Measurements from ENCODE around the gene WASF2.
A peak's percentile ranks its signal among the peaks of the same experiment; 100 is the strongest.

The WASF2 gene

DNA sequence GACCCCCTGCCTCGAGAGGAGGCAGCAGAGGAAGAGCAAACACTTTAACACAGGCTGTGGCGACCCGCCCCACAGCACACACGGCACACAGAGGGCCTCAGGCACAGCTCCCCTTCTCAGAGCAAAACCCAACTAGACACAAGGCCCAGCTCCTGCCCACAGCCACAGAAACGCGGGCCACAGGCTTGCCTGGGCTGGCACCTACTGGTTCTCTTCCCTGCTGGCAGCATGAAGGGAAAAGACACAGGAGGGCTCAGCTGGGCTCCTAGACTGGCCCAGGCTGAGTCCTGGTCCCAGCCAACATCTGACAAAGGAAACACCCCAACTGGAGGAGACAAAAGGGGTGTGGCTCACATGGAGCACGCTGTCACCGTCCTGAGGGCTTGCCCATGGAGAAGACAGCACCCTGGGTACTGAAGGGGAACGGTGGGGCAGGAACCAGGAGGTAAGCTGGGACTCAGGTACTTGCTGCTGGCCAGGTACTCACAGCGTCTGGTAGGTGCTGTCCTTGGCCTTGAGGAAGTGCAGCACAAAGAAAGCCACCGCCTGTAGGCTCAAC, 110.3 kb downstream of the WASF2 start:
- no peak for DNase-seq (ENCODE audit: low read depth in 2 of 2)

DNA sequence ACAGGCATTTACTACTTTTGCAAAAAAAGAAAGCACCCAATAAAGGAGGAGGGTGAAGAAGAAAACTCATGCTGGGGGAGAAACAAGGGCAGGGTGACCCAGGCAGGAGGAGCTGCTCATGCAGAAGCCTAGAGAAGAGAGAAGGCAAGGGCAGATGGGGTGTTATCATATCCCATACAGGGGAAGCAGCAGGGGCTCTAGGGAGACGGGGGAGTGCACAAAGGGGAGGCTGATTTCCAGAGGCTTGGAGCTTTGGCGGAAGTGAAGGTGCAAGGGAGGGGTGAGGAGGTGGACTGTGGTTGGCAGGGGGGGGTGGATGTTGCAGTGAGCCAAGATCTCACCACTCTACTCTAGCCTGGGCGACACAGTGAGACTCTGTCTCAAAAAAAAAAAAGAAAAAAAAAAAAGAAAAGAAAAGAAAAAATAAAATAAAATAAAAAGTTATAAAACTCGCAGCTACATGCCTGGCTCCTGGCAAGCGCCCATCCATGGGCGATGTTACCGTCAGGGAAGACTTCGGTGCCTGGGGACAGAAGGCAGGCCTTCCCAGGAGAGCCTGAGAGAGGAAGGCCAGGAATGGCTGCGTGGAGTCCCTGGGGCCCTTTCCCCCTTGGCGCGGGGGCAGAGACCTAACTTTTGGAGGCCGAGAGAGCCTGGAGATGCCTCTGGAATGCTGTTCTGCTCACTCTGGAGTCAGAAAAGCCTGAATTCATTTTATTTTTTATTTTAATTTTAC, 112.0 kb downstream of the WASF2 start:
- no peak for DNase-seq (ENCODE audit: low read depth in 2 of 2)

DNA sequence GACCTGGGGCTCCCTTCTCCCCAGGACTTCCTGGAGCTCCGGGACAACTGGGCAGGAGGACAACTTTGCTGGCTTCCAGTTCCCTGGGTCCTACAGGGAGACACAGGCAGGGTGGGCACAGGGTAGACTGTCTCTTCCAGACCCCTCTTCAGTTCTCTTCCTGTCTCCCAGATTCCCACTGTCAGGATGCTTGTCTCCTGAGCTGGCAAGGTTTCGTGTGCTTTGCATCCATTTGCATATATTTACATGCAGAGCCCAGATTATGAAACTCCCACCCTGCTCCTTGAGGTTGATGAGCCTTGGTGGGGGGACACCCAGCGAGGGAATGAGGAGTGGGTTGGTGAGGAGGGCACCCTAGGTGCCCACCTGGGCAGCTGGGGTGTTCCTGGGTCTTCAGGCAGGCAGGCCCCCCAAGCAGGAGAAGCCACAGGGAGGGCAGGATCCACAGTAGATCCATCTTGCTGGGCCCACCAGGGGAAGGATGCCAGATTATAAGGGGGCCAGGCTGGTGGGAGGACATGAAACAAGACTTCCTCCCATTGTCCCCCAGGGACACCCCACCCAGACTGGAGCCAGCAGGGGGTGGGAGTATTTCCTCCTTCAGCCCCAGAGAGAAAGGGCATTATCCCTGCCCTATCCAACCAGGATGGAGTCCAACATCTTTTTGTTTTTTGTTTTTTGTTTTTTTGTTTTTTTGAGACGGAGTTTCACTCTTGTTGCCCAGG, 115.4 kb downstream of the WASF2 start, which contains the start of gene FCN3:
TSS of gene FCN3 (minus strand) at position 463 of the 725 bp plus-strand sequence. CDS start at position 457, 6 bp downstream.
- DNase-seq (ENCODE audit: low read depth in 2 of 2): no peak

DNA sequence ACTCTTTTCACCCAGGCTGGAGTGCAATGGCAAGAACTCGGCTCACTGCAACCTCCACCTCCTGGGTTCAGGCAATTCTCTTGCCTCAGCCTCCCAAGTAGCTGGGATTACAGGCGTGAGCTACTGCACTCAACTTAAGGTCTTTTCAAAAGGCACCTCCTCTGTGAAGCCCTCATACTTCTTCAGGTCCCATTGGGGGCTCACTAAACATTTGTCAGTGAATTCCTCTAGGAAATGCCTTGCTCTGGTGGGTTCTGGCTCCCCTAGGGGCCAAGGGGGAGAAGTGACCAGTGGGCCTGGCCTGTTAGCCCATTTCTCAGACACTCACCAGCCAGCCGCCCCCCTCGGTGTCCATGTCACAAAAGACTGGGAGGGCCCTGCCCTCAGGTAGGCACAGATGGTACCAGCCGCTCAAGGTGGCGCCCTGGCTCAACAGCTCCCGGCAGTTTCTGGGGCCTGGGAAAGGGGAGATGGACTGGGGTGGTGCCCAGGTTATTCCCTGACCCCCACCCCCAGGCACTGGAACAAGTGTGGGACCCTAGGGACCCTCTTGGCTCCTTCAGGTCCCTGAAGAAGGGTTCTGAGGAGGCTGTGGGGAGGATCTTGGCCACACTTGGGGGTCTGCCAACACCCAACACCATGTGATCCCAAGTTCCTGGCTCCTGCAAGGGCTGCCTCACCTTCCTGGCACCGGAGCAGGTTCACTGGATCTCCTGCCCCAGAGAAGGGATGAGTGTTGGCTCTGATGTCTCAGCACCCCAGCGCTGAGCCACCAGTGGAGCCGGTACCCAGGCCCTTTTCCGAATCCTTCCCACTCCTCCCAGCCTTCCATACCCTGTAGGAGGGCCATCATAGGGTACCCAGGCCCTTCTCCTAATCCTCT, 116.9 kb downstream of the WASF2 start:
- DNase-seq (ENCODE audit: low read depth in 2 of 2): no peak

DNA sequence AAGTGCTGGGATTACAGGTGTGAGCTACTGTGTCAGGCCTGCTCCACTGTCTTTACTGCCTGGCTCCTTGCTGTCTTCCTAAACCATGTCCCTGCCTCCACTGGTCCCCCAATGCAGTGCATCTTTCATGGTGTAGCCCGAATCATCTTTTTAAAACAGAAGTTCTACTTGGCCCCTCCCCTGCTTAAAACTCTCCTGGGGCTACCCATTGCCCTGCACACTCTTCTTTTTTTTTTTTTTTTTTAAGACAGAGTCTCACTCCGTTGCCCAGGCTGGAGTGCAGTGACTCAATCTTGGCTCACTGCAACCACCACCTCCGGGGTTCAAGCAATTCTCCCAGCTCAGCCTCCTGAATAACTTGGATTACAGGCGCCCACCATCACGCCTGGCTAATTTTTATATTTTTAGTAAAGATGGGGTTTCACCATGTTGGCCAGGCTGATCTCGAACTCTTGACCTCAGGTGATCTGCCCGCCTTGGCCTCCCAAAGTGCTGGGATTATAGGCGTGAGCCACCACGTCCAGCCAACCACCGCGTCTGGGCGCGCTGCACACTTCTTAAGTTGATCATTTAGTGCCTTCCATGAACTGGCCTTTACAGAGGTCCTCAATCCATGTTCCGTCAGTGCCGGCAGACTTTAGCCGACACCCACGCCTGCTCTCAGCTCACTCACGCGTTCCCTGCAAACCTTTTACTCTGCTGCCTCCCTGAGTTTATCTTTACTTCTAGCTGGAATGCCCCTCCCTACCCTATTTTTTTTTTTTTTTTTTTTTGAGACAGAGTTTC, 117.8 kb downstream of the WASF2 start:
- DNase-seq (ENCODE audit: low read depth in 2 of 2): no peak

DNA sequence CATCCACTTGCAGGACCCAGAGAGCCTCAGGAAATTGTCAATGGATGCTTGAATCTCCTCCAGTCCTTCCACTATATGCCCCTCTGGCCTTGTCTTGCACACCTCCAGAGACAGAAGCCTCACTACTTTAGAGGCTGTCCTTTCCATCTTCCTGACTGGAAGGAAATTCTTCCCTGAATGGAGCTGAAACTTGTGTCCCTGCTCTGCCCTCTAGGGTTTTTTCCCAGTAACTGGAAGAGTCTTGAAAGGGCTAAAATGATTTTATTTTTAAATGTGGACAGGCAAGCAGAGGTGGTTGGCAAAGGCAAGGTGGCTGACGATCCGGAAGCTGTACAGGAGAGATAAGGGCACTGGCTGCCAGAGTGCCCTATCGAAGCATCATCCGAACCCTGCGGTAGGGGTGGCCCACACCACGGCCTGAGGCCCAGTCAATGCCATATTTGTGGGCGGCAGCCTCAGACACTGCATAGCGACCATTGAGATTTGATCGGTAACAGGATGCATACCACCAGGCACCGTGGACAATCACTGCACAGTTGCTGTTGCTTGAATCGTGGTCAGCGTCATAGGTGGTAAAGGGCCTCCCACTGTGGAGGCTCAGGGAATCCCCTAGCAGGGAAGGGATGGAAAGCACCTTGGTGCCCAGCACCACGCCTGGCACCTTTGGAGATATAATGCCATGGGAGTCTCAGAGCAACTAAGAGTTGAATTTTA, 120.9 kb downstream of the WASF2 start:
- no peak for DNase-seq (ENCODE audit: low read depth in 2 of 2)

DNA sequence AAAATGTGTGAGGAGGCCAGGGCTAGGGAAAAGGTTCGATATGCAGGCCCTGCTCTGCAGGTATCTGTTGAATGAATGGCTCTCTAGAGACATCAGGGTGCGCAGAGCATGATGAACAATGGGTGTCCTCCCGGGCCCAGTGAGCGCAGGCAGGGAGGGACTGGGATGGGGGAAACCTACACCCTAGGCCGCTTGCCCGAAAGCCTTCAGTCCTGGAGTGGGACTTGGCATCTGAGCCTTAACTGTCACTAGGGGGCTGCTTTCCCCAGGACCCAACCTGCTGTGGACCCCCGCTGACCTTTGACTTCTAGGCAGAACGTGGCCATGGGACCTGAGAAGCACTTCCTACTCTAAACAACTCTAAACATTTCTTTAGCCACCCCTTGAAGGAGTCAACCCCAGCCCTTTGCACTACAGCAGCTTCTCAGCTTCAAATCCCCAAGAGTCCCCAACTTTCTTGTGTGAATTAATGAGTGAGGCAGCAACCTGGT, 122.8 kb downstream of the WASF2 start:
- no peak for DNase-seq (ENCODE audit: low read depth in 2 of 2)

DNA sequence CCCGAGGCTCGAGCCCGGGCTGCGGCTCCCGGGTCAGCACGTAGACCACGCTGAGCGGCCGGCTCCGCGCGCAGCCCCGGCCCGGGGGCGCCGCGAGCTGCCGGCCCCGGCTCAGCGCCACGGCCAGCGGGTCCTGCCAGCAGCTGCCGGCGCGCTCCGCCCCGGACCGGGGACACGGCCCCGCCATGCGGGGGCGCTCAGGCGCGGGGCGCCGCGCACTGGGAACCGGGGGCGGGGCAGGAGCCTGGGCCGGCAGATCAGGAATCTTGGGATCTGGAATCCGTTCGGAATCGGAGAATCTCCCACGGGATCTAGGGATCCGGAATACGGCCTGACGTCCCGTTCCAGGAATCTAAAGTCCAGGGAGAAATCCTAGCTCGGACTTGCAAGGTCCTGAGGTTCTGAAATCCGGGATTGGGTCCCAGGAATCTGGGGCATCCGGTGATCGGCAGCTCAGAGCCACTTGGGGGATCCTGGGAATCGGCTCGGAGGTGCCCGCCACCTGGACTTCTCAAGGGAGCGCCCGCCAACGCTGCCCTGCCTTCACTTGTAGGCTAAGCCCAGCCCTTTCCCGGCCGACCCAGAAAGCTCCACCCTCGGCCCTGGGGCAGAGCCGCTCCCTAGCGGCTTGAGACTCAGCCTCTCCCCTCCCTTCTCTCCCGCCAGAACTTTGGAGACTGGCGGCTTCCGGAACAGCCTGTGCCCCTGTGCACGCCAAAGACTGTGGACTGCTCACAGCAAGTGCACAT, 123.4 kb downstream of the WASF2 start, which contains the start of gene MAP3K6:
TSS of gene MAP3K6 (minus strand) at position 551 of the 749 bp plus-strand sequence. CDS start at position 187, 364 bp downstream.
- no peak for DNase-seq (ENCODE audit: low read depth in 2 of 2)

DNA sequence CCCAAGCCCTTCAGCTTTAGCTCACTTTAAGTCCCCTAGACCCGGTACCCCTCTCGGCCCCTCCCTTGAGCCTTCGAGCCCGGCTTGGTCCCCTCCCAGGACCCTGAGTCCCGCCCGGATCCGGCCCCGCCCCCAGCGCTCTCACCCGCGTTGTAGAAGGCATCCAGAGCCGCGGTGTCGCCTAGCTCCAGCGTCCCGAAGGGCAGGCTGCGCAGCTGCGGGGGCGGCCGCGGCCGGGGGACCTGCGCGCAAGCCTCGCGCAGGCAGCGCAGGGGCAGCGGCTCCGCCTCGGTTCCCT, 123.9 kb downstream of the WASF2 start:
- peak; percentile 40 to 67 for DNase-seq (ENCODE audit: low read depth in 2 of 2)

DNA sequence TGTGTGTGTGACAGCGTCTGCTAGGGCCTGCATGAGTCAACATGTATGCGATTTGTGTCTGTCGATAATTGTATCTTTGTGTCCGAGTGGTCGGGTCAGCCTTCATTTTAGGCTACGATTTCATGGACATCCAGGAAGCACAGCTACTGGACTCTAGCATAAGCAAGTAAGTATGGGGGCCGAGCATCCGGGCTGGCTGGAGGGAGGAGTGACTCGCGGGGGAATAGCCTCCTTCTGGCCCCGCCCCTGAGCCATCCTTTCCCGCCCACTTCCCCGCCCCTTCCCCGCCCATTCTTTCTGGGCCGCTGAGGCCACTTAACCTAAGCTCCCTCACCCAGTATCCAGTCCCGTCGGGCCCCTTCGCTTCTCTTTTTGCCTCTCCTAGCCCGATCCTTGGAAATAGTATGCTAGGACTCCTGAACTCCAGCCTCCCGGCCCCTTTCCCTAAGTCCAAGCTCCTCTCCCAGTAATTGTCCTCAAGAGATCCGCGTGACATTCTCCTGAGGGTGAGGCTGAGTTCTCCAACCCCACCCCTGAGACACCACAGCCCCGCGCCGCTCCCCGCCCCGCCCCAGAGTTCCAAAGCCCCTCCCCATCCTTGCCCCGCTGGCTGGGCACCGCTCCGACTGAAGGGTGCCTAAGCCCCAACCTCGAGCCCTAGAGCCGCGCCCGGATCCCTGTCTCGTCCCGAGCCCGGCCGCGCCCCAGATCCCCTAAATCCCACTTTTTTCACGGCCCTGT, 124.4 kb downstream of the WASF2 start:
- peak; percentile 67 to 74 for DNase-seq (ENCODE audit: low read depth in 2 of 2)

DNA sequence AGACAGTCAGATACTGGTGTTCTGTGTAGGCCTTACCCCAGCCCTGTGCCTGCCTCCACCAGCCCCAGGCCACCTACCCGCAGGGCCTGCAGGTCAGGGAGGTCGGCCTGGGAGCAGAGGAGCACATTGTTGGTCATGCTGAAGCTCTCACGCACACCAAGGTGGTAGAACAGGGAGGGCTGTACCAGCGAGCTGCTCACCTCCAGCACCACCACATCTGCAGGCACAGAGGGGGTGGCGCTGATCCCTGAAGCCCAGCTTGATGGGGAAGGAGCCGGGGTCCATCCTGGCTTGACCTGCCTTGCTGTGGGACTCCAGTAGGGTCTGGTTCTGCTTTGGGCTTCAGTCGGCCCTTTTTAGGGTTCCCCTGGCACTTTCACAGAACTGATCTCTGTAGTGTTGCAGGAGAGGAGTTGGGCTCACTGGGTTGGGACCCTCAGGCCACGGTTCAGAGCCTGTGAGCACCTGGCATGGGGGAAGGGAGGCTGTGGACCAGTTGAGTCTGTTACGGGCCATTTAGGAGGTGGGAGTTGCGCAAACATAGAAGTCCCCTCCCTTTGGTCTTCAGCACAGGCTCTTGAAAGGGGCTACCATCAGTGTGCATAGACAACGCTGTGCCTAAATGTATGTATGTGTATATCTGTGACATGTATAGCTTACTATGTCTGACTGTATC, 125.1 kb downstream of the WASF2 start:
- DNase-seq (ENCODE audit: low read depth in 2 of 2): no peak

DNA sequence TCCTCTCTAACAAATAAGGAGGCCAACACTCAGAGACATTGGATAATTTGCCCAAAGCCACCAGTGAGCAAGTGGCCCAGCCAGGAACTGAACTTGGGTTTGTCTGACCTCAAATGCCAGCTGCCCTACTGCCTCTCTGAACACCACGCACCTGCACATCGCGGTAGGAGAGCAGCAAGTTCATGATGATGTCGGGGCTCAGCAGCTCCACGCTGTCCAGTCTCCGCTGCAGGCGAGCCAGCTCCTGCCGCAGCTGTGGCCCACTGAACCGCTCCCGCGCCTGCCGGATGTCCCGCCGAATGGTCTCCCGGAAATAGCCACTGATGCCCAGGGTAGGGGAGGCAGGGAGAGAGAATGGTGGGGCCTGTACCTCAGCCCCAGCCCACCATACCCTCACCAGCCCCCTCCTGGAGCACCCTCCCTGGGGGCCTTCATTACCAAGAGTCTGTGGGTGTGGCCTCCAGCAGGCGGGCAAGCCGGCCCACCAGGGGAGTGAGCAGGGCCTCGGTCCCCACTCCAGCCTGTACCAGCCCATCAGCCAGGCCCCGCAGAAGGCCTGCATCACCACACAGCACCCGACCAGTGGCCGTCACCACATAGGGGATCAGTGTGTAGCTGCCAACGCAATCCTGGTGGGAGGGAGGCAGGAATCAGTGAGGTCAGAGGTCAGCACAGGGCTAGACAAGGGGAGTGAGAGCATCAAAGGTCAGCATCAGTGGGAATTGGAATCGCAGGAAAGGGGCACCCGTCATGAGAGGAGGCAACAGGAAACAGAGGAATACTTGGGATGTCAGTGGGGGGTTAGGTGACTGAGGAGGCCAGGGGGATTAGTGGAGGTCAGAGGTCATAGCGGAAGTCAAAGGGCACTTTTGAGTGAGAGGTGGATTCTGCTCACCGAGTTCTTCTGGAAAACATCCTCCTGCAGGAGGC, 125.9 kb downstream of the WASF2 start:
- no peak for DNase-seq (ENCODE audit: low read depth in 2 of 2)

DNA sequence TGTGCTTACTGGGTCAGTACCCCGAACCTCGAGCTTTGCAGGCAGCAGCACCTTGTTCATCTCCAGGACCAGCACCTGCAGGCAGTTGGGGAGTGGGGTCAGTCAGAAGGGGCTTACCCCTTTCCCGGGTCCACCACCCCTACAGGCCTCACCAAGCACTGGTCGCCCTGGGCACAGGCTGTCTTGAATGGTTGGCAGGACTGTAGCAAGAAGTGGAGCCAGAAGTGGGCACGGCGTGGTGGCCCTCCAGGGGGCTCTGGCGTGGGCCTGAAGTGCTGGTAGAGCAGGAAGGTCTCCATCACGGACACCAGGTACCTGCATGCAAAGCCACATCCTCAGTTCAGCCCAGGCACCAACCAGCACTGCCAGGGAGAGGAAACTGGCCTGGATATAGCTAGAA, 128.4 kb downstream of the WASF2 start:
- no peak for DNase-seq (ENCODE audit: low read depth in 2 of 2)

DNA sequence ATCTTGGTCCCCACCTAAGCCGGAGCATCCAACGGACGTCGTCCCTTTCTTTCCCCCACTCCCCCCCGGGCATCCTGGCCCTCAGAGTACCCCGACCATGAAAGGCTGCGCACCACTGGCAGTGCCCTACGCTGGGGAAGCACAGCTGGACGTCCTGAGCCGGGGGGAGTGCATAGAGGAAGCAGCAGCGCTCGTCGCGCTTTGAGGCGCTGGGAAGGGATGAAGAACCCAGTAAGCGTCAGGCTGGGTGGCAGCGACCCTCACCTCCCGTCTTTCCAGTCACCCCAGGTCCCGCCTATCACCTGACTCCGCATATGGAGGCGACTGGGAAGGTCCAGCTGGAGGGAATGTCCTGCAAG, 128.9 kb downstream of the WASF2 start:
- no peak for DNase-seq (ENCODE audit: low read depth in 2 of 2)

DNA sequence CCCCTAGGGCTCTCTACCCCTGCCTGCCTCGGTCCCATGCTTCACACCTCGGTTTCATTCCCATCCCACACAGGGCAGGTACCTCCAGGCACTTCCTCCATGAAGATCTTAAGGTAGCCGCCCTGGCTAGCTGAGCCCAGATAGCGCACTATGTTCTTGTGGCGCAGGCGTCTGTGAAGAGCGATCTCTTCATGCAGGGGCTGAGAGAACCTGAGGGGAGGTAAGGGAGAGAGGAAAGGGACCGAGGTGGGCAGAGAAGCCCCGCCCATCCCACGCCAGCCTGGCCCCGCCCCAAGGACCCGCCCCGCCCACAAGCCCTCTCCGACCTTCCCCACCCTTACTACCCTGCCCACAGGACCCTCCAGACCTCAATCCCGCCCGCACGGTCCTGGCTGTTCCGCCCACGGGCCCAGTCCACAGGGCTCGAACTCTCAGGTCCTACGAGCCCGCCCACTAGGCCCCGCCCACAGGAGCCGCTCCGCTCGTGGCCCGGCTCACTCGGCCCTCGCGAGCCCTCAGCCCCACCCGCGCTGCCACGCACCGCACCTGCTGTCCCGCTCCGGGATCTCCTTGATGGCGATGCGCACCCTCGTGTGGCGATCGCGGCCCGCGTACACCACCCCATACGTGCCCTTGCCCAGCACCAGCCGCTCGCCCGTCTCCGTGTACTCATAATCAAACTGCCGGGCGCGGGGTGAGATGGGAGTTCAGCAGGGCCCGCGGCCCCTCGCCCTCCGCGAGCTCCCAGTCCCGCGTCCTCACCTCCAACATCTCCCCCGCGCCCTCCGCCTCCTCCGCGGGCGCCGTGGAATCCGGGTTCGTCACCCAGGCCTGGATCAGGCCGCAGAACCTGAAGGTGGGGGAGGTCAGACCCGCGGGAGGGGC, 129.6 kb downstream of the WASF2 start:
- peak in 1 of 2 donors; percentile 43 for DNase-seq (ENCODE audit: low read depth in 2 of 2)

DNA sequence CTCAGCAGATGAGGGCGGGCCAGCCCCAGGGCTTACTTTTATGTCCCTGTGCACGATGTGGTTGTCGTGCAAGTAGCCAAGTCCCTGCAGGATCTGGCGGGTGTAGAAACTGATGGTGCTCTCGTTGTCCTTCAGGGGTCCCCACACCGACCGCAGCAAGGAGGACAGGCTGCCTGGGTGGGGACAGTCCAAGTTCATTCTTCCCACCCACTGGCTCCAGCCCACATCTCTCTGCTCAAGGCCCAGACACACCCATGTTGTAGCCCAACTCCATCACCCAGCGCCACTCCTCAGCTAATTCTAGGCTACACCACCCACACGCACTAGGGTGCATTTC, 130.2 kb downstream of the WASF2 start:
- no peak for DNase-seq (ENCODE audit: low read depth in 2 of 2)

All from stimulated activated CD4-positive, alpha-beta T cell treated with anti-CD3 and anti-CD28 coated beads, Interleukin-1b, Interleukin-23, amount 100 ng/mL, for 4 hours (primary cell).